Gastrocnemius medialis (tissue), 4 donors: ENCODE data around the gene CRELD1.

Experiments
- POLR2A ChIP-seq, 2 donors: fragments of 450-650 bp; IDR thresholded peaks; one replicate each; pipeline ENCODE4 v1.6.1; 2017; ENCODE audit warnings: antibody characterized with exemption in 2 of 2, mild to moderate bottlenecking in 2 of 2, moderate library complexity in 2 of 2
- TF ChIP-seq, protein P1 (sequence below), 5 experiments: fragments of 450-650 bp in 3 of 5; fragments of 200-600 bp in 2 of 5; sonication (generic) in 2 of 5; IDR thresholded peaks in 4 of 5; conservative IDR thresholded peaks in 1 of 5; 1 replicate in 4 of 5; 2 replicates in 1 of 5; pipeline ENCODE4 v1.5.1; 2016 to 2019; ENCODE audit warnings: antibody characterized with exemption in 5 of 5, mild to moderate bottlenecking in 3 of 5, moderate library complexity in 3 of 5

DNA sequence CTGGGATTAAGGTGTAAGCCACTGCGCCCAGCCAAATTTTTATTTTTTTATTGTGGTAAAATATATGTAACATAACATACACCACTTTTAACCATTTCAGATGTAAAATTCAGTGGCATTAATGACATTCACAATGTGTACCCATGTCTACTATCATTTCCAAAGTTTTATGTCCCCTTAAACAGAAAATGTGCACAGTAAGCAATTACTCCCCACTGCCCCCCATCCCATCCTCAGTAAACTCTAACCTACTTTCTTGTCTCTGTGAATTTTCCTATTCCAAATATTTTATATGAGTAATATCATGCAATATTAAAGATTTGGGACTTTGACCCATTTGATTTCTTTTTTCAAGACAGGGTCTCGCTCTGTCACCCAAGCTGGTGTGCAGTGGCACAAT is 33.2 kb downstream of the CRELD1 start:
- TF ChIP-seq, protein P1, sequence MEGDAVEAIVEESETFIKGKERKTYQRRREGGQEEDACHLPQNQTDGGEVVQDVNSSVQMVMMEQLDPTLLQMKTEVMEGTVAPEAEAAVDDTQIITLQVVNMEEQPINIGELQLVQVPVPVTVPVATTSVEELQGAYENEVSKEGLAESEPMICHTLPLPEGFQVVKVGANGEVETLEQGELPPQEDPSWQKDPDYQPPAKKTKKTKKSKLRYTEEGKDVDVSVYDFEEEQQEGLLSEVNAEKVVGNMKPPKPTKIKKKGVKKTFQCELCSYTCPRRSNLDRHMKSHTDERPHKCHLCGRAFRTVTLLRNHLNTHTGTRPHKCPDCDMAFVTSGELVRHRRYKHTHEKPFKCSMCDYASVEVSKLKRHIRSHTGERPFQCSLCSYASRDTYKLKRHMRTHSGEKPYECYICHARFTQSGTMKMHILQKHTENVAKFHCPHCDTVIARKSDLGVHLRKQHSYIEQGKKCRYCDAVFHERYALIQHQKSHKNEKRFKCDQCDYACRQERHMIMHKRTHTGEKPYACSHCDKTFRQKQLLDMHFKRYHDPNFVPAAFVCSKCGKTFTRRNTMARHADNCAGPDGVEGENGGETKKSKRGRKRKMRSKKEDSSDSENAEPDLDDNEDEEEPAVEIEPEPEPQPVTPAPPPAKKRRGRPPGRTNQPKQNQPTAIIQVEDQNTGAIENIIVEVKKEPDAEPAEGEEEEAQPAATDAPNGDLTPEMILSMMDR (IDR thresholded peaks at IDR 0.05 in 4 of 5, conservative IDR thresholded peaks at IDR 0.05 in 1 of 5): no peak
- no peak for TF ChIP-seq POLR2A (IDR thresholded peaks at IDR 0.05)
